ENCODE data around the gene NFATC2.

NFATC2 gene

DNA sequence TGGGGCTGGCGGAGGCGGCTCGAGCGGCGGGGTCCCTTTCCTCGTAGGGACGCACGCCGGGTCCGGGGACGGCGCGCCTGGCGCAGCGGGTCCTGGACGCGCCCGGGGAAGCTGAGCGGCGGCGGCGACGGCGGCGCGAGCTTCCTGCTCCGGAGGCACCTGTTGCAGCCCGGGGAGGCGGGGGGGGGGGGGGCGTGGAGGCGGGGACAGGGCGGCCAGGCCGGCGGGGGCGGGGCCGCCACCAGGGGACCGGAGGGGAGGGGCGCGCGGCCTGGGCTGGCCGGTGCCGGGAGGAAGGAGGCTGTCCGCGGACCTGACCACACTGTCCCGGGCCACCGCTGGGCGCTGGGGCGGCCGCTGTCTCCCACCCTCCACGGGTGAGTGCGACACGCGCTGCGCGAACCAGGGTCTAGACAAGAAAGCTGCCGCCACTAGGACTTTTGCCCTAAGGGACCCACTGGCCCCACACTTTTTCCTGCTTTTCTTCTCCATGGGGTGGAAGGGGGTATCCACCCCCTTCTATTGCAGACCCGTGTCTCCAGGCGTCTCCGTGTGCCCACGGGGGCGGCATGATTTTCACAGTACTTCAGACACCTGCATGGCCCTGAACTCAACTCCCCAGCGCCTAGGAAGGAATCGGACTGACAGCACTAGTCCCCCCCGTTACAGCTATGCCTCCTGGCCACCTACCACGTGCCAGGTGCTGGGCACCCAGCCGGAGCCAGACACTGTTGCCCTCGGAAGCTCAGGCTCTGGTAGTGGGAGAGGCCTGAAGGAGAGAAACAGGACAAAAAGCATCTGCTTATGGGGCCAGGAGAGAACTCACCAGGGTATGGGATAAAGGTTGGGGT is at the start of gene NFATC2:
NFATC2 (minus strand) TSS at position 149 of the 851 bp plus-strand sequence. CDS start 220 bp downstream, outside the sequence.
- H3K4me3 ChIP-seq (ENCODE audit: low read depth, low read length) = peak within 1 kb of the TSS; percentile 15; the same call in 1 of the 2 replicates
- ChIA-PET POLR2A (no interaction called here), CTCF (interaction anchor here (0.9 to 1.2 kb wide), 2 partner anchors 10 to 11 kb away, joined by 3 read pairs; no protein-coding TSS in a partner anchor)
- DNase-seq (ENCODE audit: low read depth, low spot score) = no peak
- TF ChIP-seq, protein P1, sequence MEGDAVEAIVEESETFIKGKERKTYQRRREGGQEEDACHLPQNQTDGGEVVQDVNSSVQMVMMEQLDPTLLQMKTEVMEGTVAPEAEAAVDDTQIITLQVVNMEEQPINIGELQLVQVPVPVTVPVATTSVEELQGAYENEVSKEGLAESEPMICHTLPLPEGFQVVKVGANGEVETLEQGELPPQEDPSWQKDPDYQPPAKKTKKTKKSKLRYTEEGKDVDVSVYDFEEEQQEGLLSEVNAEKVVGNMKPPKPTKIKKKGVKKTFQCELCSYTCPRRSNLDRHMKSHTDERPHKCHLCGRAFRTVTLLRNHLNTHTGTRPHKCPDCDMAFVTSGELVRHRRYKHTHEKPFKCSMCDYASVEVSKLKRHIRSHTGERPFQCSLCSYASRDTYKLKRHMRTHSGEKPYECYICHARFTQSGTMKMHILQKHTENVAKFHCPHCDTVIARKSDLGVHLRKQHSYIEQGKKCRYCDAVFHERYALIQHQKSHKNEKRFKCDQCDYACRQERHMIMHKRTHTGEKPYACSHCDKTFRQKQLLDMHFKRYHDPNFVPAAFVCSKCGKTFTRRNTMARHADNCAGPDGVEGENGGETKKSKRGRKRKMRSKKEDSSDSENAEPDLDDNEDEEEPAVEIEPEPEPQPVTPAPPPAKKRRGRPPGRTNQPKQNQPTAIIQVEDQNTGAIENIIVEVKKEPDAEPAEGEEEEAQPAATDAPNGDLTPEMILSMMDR (IDR thresholded peaks at IDR 0.05; ENCODE audit: insufficient read depth, low read length, missing control alignments) = no peak

DNA sequence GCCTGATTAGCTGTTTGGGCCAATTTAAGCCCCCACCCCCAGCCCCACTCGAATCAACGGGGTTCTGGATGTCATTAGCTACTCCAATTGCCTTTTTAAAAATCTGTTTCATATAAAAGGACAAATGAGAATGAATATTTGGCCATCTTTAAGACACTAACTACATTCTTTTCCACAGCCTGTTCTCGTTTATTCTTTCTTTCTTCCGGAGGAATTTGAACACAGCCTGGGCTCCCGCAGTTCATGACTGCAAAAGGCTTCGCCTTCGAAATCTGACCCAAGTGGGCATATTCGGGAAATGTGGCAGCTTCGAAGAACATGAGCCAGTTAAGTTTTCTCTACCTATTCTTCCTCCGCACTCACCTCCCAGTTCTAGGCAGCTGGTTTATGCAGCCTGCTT is 49.4 kb upstream of the NFATC2 start:
- no peak for DNase-seq (ENCODE audit: low read depth, low spot score)
- POLR2A ChIA-PET = no interaction called here
- CTCF ChIA-PET = interaction anchor here (0.9 to 1.6 kb wide), 5 partner anchors 61 to 604 kb away, joined by 3 to 19 read pairs (median 5); no protein-coding TSS in a partner anchor
- no peak overlapping the region for H3K4me3 ChIP-seq (ENCODE audit: low read depth, low read length)
- TF ChIP-seq, protein P1 (IDR thresholded peaks at IDR 0.05; ENCODE audit: insufficient read depth, low read length, missing control alignments) = no peak

DNA sequence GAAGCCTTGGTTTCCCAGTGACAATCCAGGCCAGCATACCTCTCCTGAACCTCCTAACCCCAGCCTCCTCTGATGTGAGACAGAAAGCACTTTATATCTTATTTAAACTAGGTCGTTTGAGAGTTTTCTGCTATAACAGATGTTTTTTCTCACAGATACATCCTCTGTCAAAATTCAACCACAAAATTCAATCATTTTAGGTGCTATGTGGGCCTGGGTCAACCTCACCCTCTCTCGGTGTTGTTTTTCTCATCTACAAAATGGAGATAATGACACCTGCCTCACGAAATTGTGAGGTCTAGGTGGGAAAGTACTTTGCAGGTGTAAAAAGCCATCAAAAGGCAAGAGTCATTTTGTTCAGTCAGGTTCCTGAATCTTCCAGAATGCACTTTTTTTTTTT is 46.2 kb upstream of the NFATC2 start:
- DNase-seq (ENCODE audit: low read depth, low spot score) = no peak
- CTCF ChIA-PET = no interaction called here
- POLR2A ChIA-PET = interaction anchor here (0.7 kb wide), 2 partner anchors 88 to 318 kb away, joined by 3 read pairs; no protein-coding TSS in a partner anchor
- TF ChIP-seq, protein P1 (IDR thresholded peaks at IDR 0.05; ENCODE audit: insufficient read depth, low read length, missing control alignments) = no peak
- no peak overlapping the region for H3K4me3 ChIP-seq (ENCODE audit: low read depth, low read length)

DNA sequence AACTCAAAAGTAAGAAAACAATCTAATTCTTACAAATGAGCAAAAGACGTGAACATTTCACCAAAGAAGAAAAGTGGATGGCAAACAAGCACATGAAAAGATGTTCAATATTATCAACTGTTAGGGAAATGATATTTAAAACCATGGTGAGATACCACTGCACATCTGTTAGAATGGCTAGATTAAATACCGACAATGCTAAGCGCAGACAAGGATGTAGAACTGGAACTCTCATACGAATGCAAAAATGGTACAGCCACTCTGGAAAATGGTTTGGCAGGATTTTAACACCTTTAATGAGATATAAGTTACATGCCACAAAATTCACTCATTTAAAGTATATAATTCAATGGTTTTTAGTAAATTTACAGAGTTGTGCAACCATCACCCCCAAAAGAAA is 44.6 kb upstream of the NFATC2 start:
- TF ChIP-seq, protein P1 (IDR thresholded peaks at IDR 0.05; ENCODE audit: insufficient read depth, low read length, missing control alignments) = no peak
- ChIA-PET POLR2A (no interaction called here), CTCF (interaction anchor here (1.2 to 4.9 kb wide), 7 partner anchors 8 to 220 kb away, joined by 3 to 34 read pairs (median 5); no protein-coding TSS in a partner anchor)
- H3K4me3 ChIP-seq (ENCODE audit: low read depth, low read length) = no peak overlapping the region
- DNase-seq (ENCODE audit: low read depth, low spot score) = no peak

DNA sequence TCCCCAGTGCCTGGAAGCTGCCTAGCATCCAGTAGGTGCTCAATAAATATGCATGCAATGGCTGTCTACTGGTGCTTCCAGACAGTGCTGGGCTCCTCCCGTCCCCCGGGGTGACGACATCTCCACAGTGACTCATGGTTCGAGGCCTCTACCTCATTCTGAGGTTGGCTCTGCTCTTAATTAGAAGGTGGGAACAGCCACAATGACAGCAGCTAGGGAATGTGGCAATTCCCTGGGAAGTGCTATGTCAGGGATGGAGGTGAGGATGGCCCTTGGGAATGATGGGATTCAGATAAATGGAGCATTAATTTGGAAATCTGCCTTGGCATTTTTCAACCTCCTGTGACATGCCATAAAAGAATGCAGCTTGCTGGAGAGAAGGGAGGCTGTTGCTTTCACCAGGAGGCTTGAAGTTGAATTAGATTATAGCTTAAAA is 43.5 kb upstream of the NFATC2 start:
- POLR2A ChIA-PET = interaction anchor here (0.8 kb wide), 1 partner anchor 235 kb away, joined by 3 read pairs; no protein-coding TSS in a partner anchor
- DNase-seq (ENCODE audit: low read depth, low spot score) = peak; percentile 88
- CTCF ChIA-PET = interaction anchor here (0.7 to 4.9 kb wide), 9 partner anchors 9 to 604 kb away, joined by 3 to 34 read pairs (median 5); no protein-coding TSS in a partner anchor
- H3K4me3 ChIP-seq (ENCODE audit: low read depth, low read length) = no peak overlapping the region
- TF ChIP-seq, protein P1 (IDR thresholded peaks at IDR 0.05; ENCODE audit: insufficient read depth, low read length, missing control alignments) = no peak

DNA sequence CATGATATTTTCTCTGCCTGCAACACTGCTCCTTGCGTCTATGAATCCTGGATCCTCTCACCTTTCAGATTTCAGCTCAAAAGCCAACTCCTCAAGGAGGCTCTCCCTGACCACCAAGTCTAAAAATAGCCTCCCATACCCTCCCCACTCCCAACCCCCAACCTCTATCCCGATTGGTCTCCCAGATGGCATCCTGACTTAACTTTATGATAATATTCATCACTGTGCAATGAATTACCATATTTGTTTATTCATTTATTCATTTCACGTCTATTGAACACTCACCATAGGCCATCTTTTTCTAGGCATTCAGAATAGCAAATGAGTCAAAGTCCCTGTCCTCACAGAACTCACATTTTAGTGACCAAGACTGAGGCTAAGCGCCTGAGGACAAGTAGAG is 42.6 kb upstream of the NFATC2 start:
- POLR2A ChIA-PET = no interaction called here
- TF ChIP-seq, protein P1 (IDR thresholded peaks at IDR 0.05; ENCODE audit: insufficient read depth, low read length, missing control alignments) = no peak
- no peak overlapping the region for H3K4me3 ChIP-seq (ENCODE audit: low read depth, low read length)
- CTCF ChIA-PET = interaction anchor here (0.8 to 4.9 kb wide), 3 partner anchors 10 to 22 kb away, joined by 4 to 34 read pairs (median 4); no protein-coding TSS in a partner anchor
- no peak for DNase-seq (ENCODE audit: low read depth, low spot score)
